Measurements from ENCODE around the gene CREBL2.

CREBL2 gene

DNA sequence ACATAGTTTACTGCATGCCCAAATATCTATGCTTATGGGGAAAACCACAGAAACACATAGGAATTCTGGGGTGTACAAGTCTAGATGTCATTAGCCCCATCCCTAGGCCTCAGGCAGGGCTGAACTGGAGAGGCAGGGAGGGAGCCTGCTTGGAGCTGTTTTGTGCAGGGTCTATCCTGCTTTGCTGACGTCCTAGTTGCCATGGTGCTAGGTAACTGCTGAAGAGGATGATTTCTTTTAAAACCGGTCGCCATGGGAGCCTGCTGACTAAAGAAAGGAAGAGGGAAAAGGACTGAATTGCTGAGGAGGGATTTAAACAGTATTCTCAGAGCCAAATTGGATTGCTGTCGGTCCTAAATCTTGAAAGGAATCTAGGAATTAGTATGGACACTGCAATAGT is 73.6 kb downstream of the CREBL2 start:
- Histone ChIP-seq H3K36me3 (ENCODE audit: control insufficient read depth, insufficient read depth, low read length) (no peaks in the 10 kb centered on the region), H3K27me3 (ENCODE audit: control insufficient read depth, insufficient read depth, low read length) (no peaks in the 10 kb centered on the region), H3K4me1 (ENCODE audit: control insufficient read depth, insufficient read depth, low read length) (peaks cover 21% of the 10 kb centered on the region), H3K9ac (ENCODE audit: low read depth, low read length) (no peak overlapping the region), H3K9me3 (ENCODE audit: control insufficient read depth, insufficient read depth, low read length) (no peaks in the 10 kb centered on the region), H3K4me3 (ENCODE audit: low read depth, low read length) (no peak overlapping the region)

DNA sequence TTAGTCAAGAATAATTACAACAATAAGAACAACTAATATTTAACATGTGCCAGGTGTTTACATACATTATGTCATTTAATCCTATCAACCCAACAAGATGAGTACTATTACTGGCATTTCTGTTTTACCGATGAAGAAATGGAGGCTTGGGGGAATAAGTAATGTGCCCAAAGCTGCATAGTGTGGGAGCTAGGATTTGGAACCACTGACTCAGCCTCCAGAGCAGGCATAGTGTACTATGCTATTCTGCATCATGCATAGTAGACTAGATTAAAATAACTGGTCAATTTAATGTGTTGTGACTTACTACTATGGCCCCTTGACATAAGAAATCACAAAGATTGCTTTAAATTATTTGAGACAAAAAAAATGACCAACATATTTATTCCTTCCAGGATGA is 74.8 kb downstream of the CREBL2 start:
- H3K36me3 ChIP-seq (ENCODE audit: control insufficient read depth, insufficient read depth, low read length): no peaks in the 10 kb centered on the region

GRCh38 chr12:12686925-12687324 is 75.2 kb downstream of the CREBL2 start:
- Histone ChIP-seq H3K4me1 (ENCODE audit: control insufficient read depth, insufficient read depth, low read length) (peaks cover 14% of the 10 kb centered on the region), H3K9ac (ENCODE audit: low read depth, low read length) (no peak overlapping the region), H3K36me3 (ENCODE audit: control insufficient read depth, insufficient read depth, low read length) (no peaks in the 10 kb centered on the region), H3K9me3 (ENCODE audit: control insufficient read depth, insufficient read depth, low read length) (no peaks in the 10 kb centered on the region), H3K27me3 (ENCODE audit: control insufficient read depth, insufficient read depth, low read length) (no peaks in the 10 kb centered on the region), H3K4me3 (ENCODE audit: low read depth, low read length) (no peak overlapping the region)

More for the DNA sequence above, 74.8 kb downstream of the CREBL2 start:
- Histone ChIP-seq H3K4me1 (ENCODE audit: control insufficient read depth, insufficient read depth, low read length) (peaks cover 17% of the 10 kb centered on the region), H3K4me3 (ENCODE audit: low read depth, low read length) (no peak overlapping the region), H3K27me3 (ENCODE audit: control insufficient read depth, insufficient read depth, low read length) (no peaks in the 10 kb centered on the region), H3K9ac (ENCODE audit: low read depth, low read length) (no peak overlapping the region), H3K9me3 (ENCODE audit: control insufficient read depth, insufficient read depth, low read length) (no peaks in the 10 kb centered on the region)

DNA sequence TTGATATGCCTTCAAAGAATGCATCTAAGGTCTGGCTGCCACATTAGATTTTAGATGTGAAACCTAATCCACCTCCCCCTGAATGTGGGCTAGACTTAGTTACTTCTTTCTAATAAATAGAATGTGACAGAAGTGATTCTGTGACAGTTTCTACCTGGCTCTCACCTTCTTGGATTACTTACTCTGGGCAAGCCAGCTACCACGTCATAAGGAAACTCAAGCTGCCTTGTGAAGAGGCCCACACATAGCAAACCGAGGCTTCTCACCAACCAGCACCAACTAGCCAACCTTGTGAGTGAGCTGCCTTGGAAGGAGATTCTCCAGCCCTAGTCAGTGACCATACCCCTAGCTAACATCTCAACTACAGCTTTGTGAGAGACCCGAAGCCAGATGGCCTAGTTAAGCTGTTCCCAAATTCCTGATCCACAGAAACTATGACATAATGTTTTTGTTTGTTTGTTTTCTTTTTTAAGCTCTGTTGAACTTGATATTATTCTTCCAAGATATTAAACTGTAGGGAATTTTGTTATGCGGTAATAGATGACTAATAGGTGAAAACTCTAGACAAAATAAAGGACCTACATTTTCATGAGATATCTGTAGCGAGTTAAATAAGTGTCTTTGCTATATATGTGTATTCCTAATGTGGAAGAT is 78.1 kb downstream of the CREBL2 start:
- H3K27me3 ChIP-seq (ENCODE audit: control insufficient read depth, insufficient read depth, low read length): no peaks in the 10 kb centered on the region
- H3K9me3 ChIP-seq (ENCODE audit: control insufficient read depth, insufficient read depth, low read length): no peaks in the 10 kb centered on the region
- H3K9ac ChIP-seq (ENCODE audit: low read depth, low read length): no peak overlapping the region
- no peak overlapping the region for H3K4me3 ChIP-seq (ENCODE audit: low read depth, low read length)
- peaks cover 10% of the 10 kb centered on the region for H3K4me1 ChIP-seq (ENCODE audit: control insufficient read depth, insufficient read depth, low read length)
- no peaks in the 10 kb centered on the region for H3K36me3 ChIP-seq (ENCODE audit: control insufficient read depth, insufficient read depth, low read length)

DNA sequence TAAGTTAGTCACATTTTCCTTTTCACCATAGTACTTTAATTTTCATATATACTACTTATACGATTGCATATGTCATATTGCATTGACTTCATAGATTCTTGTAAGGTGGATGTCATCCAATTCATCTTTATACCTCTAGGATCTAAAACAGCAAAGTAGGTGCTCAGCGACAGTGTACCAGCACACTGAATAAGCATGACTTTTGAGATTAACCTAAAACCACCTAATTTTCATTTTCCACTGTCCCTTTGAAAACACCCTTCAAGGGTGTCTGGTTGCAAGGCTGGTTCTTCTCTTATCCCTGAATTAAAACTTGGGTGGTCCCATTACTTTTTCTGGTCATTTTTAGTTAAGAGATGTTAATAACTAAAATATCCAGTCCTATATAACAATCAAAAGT is 79.9 kb downstream of the CREBL2 start:
- no peaks in the 10 kb centered on the region for H3K4me1 ChIP-seq (ENCODE audit: control insufficient read depth, insufficient read depth, low read length)
- H3K9ac ChIP-seq (ENCODE audit: low read depth, low read length): no peak overlapping the region
- no peaks in the 10 kb centered on the region for H3K36me3 ChIP-seq (ENCODE audit: control insufficient read depth, insufficient read depth, low read length)
- H3K4me3 ChIP-seq (ENCODE audit: low read depth, low read length): no peak overlapping the region
- no peaks in the 10 kb centered on the region for H3K9me3 ChIP-seq (ENCODE audit: control insufficient read depth, insufficient read depth, low read length)
- H3K27me3 ChIP-seq (ENCODE audit: control insufficient read depth, insufficient read depth, low read length): no peaks in the 10 kb centered on the region

GRCh38 chr12:12693111-12693671 is 81.5 kb downstream of the CREBL2 start:
- no peaks in the 10 kb centered on the region for H3K9me3 ChIP-seq (ENCODE audit: control insufficient read depth, insufficient read depth, low read length)
- no peaks in the 10 kb centered on the region for H3K36me3 ChIP-seq (ENCODE audit: control insufficient read depth, insufficient read depth, low read length)
- H3K4me1 ChIP-seq (ENCODE audit: control insufficient read depth, insufficient read depth, low read length): no peaks in the 10 kb centered on the region
- H3K27me3 ChIP-seq (ENCODE audit: control insufficient read depth, insufficient read depth, low read length): no peaks in the 10 kb centered on the region
- H3K4me3 ChIP-seq (ENCODE audit: low read depth, low read length): no peak overlapping the region
- H3K9ac ChIP-seq (ENCODE audit: low read depth, low read length): no peak overlapping the region

Data from iPS-15b (cell line).